Measurements from ENCODE around the gene WDR48.

GRCh38 chr3:39025222-39025970, 26.4 kb upstream of the WDR48 start:
- TF ChIP-seq POLR2A (IDR thresholded peaks at IDR 0.05) (no peak), CTCF (IDR thresholded peaks at IDR 0.05) (no peak), POLR2AphosphoS5 (IDR thresholded peaks at IDR 0.05) (no peak), EP300 (IDR thresholded peaks at IDR 0.05) (no peak)

Measured in suprapubic skin (tissue), 4 donors.